ENCODE measurements around the gene EDC3. TPM values are rescaled to one million over a fixed set of nuclear protein-coding genes. Genes with fewer than 3 reads are reported as not detected.

EDC3 gene
- total RNA-seq (2022; extraction: Qiagen RNA extraction), result 21.8 to 25.5 TPM (median 22.7 TPM) in 5 replicates

DNA sequence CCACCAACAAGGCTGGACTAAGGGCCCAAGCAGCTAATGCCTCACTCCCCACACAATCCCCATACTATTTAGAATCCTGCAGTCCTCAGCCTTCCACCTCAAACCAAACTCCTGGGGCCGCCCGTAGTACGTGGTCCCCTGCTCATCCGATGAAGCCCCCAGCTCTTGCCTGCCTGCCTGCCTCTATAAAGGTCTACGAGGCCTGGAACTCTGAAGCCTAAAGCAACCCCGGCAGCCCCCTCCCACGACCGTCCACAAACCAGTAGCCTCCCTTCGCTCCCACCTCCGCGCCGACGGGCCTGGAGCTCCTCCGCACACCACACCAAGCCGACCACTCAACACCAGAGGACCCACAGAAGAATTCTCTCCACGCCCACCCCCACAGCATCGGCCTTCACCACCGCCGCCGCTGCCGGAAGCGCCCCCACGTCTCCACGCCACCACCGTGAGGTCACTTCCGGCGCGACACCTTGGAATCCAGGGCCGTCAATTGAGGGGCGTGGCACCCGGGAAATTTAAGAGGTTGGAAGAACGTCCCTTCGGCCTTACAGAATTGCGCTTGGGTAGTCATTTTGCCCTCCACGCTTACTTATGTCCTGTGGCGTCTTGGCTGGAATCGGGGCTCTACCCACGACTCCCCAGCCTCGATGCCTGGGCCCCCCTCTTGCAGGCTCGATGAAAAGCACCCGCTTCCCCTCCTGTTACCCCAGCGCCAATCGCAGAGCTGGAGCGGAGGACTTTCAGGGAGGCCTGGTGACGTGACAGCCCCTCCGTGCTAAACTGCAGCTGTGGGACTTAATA, at the start of gene EDC3:
EDC3 (minus strand) TSS at position 428 of the 801 bp plus-strand sequence. CDS start 20,900 bp downstream, outside the sequence.

GRCh38 chr15:74725225-74725774, 29.5 kb upstream of the EDC3 start, which contains the start of gene CYP1A1:
TSS of gene CYP1A1 (minus strand) at chr15:74725528. CDS start at chr15:74723097, 2,431 bp downstream.

DNA sequence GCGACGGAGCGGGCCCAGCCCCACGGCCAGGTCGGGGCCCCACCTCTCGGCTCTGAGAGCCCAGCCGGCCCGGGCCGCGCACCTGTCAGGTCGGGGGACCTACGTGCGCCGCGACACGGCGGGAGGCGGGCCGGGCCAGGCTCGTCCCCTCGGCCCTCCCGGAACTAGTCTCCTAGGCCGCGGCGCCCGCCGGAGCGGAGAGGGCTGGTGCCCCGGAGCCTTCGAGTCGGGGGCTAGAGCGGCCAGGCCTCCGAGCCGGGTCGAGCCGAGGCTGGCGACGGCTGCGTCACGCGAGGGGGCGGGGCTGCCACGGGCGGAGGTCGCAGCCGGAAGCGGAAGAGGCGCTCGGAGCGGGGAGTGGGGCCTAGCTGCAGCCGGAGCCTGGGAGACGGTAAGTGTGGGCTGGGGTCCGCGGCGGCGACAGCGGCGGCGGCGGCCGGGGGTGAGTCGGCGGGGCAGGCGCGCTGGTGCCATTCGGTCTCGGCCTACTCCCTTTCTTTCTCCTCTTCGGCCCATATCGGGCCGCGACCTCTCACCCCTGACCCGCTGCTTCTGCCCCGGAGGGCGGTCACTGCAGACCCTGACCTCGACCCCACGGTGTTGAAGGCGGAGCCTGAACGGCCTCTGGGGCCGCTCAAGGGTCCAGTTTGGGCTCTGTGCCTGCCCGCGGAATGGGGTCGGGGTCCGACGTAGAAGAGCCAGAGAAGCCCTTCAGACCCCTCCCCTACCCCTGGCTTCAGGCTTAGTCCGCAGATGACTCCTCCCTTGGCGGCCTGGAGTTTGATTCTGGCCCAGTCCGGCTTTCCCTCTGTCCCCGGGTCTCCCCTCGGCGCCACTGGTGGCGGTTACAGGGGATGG, 80.1 kb downstream of the EDC3 start, which contains the start of gene CLK3:
CLK3 (plus strand) TSS at position 329 of the 858 bp plus-strand sequence. CDS start 3,361 bp downstream, outside the sequence.

Other genes with a start within 250 kb of the EDC3 start
- gene UBL7, start 234.9 kb downstream of the EDC3 start, total RNA-seq (2022; extraction: Qiagen RNA extraction), result 36.9 to 41.9 TPM (median 41.5 TPM) in 5 replicates
- gene ARID3B, start 154.8 kb downstream of the EDC3 start, total RNA-seq (2022; extraction: Qiagen RNA extraction), result 2.9 to 3.7 TPM (median 3.1 TPM) in 5 replicates
- gene CLK3, start 80.2 kb downstream of the EDC3 start, total RNA-seq (2022; extraction: Qiagen RNA extraction), result 33.4 to 40.5 TPM (median 35.7 TPM) in 5 replicates
- 1.5 to 2.7 TPM (median 1.6 TPM) in 5 replicates for gene CYP1A1, start 29.5 kb upstream of the EDC3 start, total RNA-seq (2022; extraction: Qiagen RNA extraction)
- gene CYP1A2, start 52.8 kb upstream of the EDC3 start, total RNA-seq (2022; extraction: Qiagen RNA extraction), result not detected in 5 replicates
- gene CSK, start 86.1 kb upstream of the EDC3 start, total RNA-seq (2022; extraction: Qiagen RNA extraction), result 56.2 to 70.7 TPM (median 66.9 TPM) in 5 replicates
- 0.04 TPM in 1 of 5 replicates, not detected in the others for gene LMAN1L, start 116.8 kb upstream of the EDC3 start, total RNA-seq (2022; extraction: Qiagen RNA extraction)
- 0.05 to 0.06 TPM in 2 of 5 replicates, not detected in the others for gene CPLX3, start 130.6 kb upstream of the EDC3 start, total RNA-seq (2022; extraction: Qiagen RNA extraction)
- 21.0 to 36.3 TPM (median 29.4 TPM) in 5 replicates for gene ULK3, start 147.1 kb upstream of the EDC3 start, total RNA-seq (2022; extraction: Qiagen RNA extraction)
- 50.4 to 77.5 TPM (median 75.5 TPM) in 5 replicates for gene SCAMP2, start 177.3 kb upstream of the EDC3 start, total RNA-seq (2022; extraction: Qiagen RNA extraction)
- 24.1 to 35.5 TPM (median 34.3 TPM) in 5 replicates for gene MPI, start 194.0 kb upstream of the EDC3 start, total RNA-seq (2022; extraction: Qiagen RNA extraction)
- 24.8 to 36.0 TPM (median 31.9 TPM) in 5 replicates for gene FAM219B, start 210.8 kb upstream of the EDC3 start, total RNA-seq (2022; extraction: Qiagen RNA extraction)
- 506 to 581 TPM (median 526 TPM) in 5 replicates for gene COX5A, start 242.0 kb upstream of the EDC3 start, total RNA-seq (2022; extraction: Qiagen RNA extraction)